Endothelial cell (in vitro differentiated cells): Measurements from ENCODE around the gene HEG1. TPM values are rescaled to one million over a fixed set of nuclear protein-coding genes. Genes with fewer than 3 reads are reported as not detected.

Experiments used
- DNase-seq: peaks from one replicate; pipeline ENCODE4 v3.0.0; 2021; ENCODE audit warnings: low spot score
- H3K27ac Mint-ChIP-seq: one replicate; pipeline ENCODE4 v1.8.0; 2021; ENCODE audit warnings: mixed read lengths, inconsistent platforms; ENCODE audit not compliant: unreplicated experiment
- H3K27me3 Mint-ChIP-seq: one replicate; pipeline ENCODE4 v1.8.0; 2021; ENCODE audit warnings: mild to moderate bottlenecking, moderate library complexity, mixed read lengths, inconsistent platforms; ENCODE audit not compliant: unreplicated experiment
- H3K36me3 Mint-ChIP-seq: one replicate; pipeline ENCODE4 v1.8.0; 2021; ENCODE audit warnings: mild to moderate bottlenecking, low read depth, mixed read lengths, inconsistent platforms; ENCODE audit not compliant: unreplicated experiment
- H3K4me1 Mint-ChIP-seq: one replicate; pipeline ENCODE4 v1.8.0; 2021; ENCODE audit warnings: mild to moderate bottlenecking, mixed read lengths, inconsistent platforms; ENCODE audit not compliant: unreplicated experiment
- H3K4me3 Mint-ChIP-seq: one replicate; pipeline ENCODE4 v1.8.0; 2021; ENCODE audit warnings: mild to moderate bottlenecking, mixed read lengths, inconsistent platforms; ENCODE audit not compliant: unreplicated experiment
- H3K9me3 Mint-ChIP-seq: one replicate; pipeline ENCODE4 v1.8.0; 2021; ENCODE audit warnings: mixed read lengths, inconsistent platforms; ENCODE audit not compliant: unreplicated experiment
- CTCF ChIP-seq: fragments of 200-600 bp; sonication (generic); IDR thresholded peaks from one replicate; pipeline ENCODE4 v1.5.0; 2021; ENCODE audit warnings: antibody characterized with exemption; ENCODE audit not compliant: unreplicated experiment
- total RNA-seq: library from RNA; stranded (reverse); fragmentation: NEBNext Ultra II Directional; extraction: Animal tissue kit (Norgen Biotek cat#: 25700); gene quantifications from one replicate; pipeline ENCODE4 v1.2.1, GENCODE V29; 2021; ENCODE audit not compliant: unreplicated experiment

HEG1 gene
- total RNA-seq, 1 donor from 2014 or later: 17.1 TPM

- no peaks in the 10 kb centered on the region for H3K9me3 Mint-ChIP-seq
- TF ChIP-seq CTCF: peak; percentile 15
- H3K36me3 Mint-ChIP-seq: peaks cover 18% of the 10 kb centered on the region
These were observed 60.3 kb downstream of the HEG1 start for GRCh38 chr3:124995460-124995994.

GRCh38 chr3:124993466-124993865 lies 62.3 kb downstream of the HEG1 start:
- no peak overlapping the region for H3K27ac Mint-ChIP-seq
- peaks cover 7% of the 10 kb centered on the region for H3K4me1 Mint-ChIP-seq
- no peak overlapping the region for H3K4me3 Mint-ChIP-seq
- no peak for TF ChIP-seq CTCF
- peaks cover 3% of the 10 kb centered on the region for H3K27me3 Mint-ChIP-seq
- no peaks in the 10 kb centered on the region for H3K9me3 Mint-ChIP-seq
- peaks cover 18% of the 10 kb centered on the region for H3K36me3 Mint-ChIP-seq
- DNase-seq: no peak

More at GRCh38 chr3:124995460-124995994, 60.3 kb downstream of the HEG1 start:
- H3K27me3 Mint-ChIP-seq: peaks cover 3% of the 10 kb centered on the region
- DNase-seq: peak; percentile 62
- H3K27ac Mint-ChIP-seq: no peak overlapping the region
- H3K4me1 Mint-ChIP-seq: peaks cover 20% of the 10 kb centered on the region
- H3K4me3 Mint-ChIP-seq: no peak overlapping the region

GRCh38 chr3:124992041-124992440 lies 63.8 kb downstream of the HEG1 start:
- Mint-ChIP-seq H3K36me3 (peaks cover 7% of the 10 kb centered on the region), H3K27me3 (peaks cover 3% of the 10 kb centered on the region), H3K4me3 (no peak overlapping the region), H3K9me3 (no peaks in the 10 kb centered on the region), H3K4me1 (peaks cover 4% of the 10 kb centered on the region), H3K27ac (no peak overlapping the region)
- no peak for TF ChIP-seq CTCF
- DNase-seq: no peak

GRCh38 chr3:124986192-124987143 lies 69.3 kb downstream of the HEG1 start:
- Mint-ChIP-seq H3K4me1 (peaks cover 33% of the 10 kb centered on the region), H3K36me3 (peaks cover 7% of the 10 kb centered on the region), H3K4me3 (no peak overlapping the region), H3K9me3 (no peaks in the 10 kb centered on the region), H3K27ac (no peak overlapping the region), H3K27me3 (peaks cover 2% of the 10 kb centered on the region)
- DNase-seq: peak; percentile 48
- TF ChIP-seq CTCF: peak; percentile 60

- peaks cover 33% of the 10 kb centered on the region for H3K4me1 Mint-ChIP-seq
- no peak for TF ChIP-seq CTCF
- H3K27ac Mint-ChIP-seq: peak overlapping the region; percentile 55
- peaks cover 2% of the 10 kb centered on the region for H3K27me3 Mint-ChIP-seq
- DNase-seq: no peak
- no peaks in the 10 kb centered on the region for H3K9me3 Mint-ChIP-seq
- H3K4me3 Mint-ChIP-seq: no peak overlapping the region
- H3K36me3 Mint-ChIP-seq: peaks cover 7% of the 10 kb centered on the region
These were observed 70.4 kb downstream of the HEG1 start for GRCh38 chr3:124985349-124985748.
